ENCODE data around the gene TRMT44.

TRMT44 gene

GRCh38 chr4:8435656-8436121 is 4.9 kb upstream of the TRMT44 start:
- DNase-seq: peak; percentile 34

DNA sequence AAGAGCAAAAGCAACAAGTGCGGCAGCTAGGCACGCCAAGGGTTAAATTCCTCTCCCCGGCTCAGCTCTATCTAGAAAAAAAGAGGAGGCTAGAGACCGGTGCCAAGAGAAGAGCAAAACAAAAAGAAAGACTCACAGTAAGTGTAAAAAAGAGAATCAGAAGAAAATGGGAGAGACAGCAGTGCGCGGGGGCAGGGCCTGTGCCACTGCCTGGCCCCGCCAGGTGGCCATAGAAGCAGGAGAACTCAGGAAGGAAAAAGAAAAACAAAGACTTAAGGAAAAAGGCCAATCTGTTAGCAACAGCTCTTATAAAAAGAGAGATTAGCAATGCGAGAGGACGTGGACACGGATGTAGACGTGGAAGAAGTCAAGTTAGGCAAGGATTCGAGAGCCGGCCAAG is 3.3 kb upstream of the TRMT44 start:
- no peak for DNase-seq

DNA sequence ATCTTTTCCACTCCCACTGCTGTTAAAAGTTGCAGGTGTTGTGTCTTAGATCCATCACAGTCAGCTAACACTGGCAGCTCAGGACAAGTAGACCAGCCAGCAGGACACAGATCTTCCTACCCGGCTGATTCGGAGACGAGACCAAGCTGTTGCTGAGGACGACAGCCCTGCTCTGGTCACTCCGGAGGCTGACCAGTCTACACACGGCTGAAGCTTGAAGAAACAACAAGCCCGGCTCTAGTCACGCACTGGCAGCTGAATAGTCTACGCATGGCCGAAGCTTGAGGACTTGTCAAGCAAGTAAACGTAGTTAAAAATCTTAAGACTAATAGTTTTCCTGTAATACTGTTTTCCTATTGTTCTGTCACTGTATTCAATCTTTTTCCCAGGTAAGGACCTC is 1.8 kb upstream of the TRMT44 start:
- DNase-seq: no peak

GRCh38 chr4:8439168-8439567 is 1.4 kb upstream of the TRMT44 start:
- DNase-seq: no peak

GRCh38 chr4:8439914-8440491 is 574 bp upstream of the TRMT44 start:
- no peak for DNase-seq

DNA sequence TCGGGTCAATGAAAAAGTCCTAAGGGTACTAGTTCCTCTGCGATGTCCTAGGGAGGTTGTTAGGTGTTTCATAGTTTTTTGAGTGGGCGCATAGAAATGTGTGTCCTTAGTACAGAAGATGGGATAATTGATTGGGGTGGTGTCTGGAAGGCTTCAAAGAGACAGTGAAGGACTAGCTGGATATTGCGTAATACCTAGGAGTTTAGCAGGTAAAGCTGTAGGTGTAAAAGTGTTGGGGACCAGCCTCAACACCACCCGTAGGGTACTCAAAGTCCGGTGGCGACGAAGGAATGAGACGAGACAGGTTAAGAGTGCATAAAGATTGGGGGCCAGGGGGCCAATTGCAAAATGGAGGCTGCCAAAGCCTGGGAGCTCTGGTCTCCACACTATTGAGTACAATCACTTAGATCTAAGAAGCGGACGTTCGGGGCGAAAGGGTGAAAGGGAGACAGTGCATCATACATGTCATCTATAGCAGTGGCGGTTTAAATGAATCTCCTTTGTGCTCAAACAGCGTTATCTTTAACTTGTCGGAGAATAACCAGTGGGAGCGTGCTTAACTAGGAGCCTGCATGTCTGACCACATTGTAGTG is 1.0 kb downstream of the TRMT44 start:
- no peak for DNase-seq

- DNase-seq: no peak
Observed at GRCh38 chr4:8442596-8443358, 2.2 kb downstream of the TRMT44 start.

DNA sequence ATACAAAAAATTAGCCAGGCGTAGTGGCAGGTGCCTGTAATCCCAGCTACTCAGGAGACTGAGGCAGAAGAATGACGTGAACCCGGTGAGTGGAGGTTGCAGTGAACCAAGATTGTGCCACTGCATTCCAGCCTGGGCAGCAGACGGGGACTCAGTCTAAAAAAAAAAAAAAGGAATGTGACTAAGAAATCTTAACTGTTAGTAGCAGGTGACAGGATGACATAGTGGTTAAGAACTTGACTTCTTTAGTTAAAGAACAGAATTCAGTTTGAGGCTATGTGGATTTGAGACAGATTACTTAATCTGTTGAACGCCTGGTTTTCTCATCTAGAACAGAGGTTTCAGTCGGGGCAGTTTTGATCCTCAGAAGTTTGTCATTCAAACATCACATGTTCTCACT is 3.2 kb downstream of the TRMT44 start:
- DNase-seq: no peak

- no peak for DNase-seq
Observed at GRCh38 chr4:8446122-8446521, 5.5 kb downstream of the TRMT44 start.

- no peak for DNase-seq
Observed at GRCh38 chr4:8451440-8452182, 11.0 kb downstream of the TRMT44 start.

DNA sequence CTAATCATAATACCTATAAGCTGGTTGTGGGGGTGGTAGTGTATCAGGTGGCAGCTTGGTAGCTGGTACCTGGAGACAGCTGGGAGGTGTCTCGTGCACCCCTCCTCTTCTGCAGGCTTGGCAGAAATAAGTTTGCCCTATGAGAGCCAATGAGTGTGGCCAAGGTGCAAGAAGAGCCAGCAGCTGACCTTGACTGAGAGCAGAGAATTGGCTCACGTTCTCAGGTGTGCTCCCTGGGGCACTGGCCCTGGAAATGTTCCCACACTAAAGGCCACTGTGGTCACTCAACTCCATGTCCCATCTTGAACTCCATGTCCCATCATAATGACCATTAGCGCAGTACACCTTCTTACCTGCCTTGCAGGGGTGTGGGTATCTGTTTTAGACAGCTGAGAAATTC is 13.4 kb downstream of the TRMT44 start:
- DNase-seq: no peak

GRCh38 chr4:8457646-8458252 is 17.2 kb downstream of the TRMT44 start:
- no peak for DNase-seq

DNA sequence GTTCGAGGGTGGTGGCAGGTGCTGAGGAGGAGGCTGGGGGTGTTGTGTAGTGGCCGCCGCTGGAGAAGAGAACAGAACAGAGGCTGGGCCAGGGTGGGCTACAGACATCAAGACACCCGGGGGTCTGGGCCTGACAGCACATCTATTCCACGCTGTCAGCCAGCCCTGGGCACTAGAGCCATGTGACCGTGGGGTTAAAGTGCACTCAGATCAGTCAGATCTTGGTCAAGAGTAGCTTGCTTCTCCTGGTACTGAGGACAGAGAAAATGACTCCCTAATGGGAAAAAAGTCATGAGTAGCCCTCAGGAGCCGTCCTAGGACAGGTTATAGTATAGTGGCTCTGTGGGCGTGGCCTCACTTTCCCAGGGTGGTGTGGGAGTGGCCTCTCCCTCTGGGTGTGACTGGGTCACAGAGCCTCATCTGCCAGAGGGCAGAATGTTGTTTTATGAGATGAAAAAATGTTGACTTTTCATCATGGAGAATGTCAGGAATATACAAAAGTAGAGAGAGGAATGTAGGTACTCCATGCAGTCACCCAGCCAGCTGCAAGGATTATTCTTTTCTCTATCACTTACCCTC is 19.4 kb downstream of the TRMT44 start:
- no peak for DNase-seq

GRCh38 chr4:8461086-8461485 is 20.5 kb downstream of the TRMT44 start:
- DNase-seq: no peak

- DNase-seq: no peak
Observed at GRCh38 chr4:8461616-8462015, 21.0 kb downstream of the TRMT44 start.

GRCh38 chr4:8463811-8464210 is 23.2 kb downstream of the TRMT44 start:
- no peak for DNase-seq

DNA sequence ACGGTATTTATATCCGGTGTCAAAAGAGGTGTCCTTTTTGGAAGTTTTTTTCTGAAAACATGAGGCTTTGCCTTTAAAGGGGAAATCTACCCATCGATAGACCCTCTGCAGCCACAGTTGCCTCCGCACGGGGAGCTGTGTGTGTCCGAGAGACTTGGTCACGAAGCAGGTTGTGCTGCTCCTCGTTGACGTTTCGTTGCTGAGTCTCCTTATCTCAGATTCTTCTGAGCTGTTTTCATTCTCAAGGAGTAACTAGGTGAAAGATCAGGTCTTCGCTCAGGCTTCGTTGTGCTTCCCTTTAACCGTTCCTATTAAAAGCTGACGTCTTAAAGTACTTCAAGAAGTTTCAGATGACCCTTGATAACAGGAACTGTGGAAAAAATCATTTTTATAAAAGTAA is 23.8 kb downstream of the TRMT44 start:
- DNase-seq: no peak

GRCh38 chr4:8465615-8466611 is 25.3 kb downstream of the TRMT44 start:
- DNase-seq: no peak

DNA sequence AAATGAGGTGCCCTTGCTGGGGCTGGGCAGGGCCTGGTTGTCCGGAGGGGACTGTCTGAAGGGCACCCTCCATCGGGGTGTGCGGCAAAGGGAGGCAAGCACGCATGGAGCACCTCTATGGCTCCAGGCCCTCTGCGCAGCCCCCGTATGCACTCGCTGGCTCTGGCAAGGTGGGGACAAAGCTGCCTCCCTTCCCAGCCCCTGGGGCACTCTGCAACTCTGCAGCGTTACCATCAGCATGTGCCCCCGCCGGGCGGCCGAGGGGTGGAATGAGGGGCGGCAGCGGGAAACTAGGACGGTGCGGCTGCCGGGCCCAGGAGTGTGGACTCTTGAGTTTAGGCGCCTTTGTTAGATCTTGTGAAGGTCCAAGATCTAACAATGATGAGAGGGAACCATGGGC is 26.4 kb downstream of the TRMT44 start:
- DNase-seq: no peak

DNA sequence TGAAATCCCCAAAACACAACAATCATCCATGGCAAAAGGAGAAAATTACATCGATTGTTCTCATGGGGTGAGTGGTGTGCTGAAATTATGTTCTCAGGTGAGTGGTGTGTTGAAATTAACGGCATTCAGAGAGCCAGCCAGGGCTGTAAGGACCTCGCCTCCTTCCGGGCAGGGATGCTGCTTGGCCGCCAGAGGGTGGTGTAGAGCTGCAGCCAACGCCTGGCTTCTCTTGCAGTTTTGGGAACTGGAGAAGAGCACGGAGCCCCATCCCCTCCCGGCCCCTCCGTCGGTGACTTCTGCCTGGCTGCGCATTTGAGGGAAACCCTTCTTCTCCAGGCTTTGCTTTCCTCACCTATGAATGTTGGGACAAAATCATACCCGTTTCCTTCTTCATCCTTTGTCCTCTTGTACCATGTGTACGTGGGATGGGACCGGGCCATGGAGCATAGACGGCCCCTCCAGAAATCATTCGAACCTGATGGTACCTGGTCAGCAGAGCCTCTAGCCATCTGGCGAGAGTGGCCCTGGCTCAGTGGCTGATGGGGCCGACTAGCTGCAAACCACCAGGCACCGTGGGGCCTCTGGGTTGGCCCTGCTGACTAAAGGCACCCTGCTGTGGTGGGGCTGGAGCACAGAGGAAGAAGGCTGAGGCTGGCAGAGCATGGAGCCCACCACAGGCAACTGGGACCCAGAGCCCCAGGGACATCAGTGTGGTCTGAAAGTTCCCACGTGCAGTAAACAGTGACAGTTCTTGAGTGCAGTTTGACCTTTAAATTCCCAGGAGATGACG is 28.4 kb downstream of the TRMT44 start:
- DNase-seq: peak; percentile 55

DNA sequence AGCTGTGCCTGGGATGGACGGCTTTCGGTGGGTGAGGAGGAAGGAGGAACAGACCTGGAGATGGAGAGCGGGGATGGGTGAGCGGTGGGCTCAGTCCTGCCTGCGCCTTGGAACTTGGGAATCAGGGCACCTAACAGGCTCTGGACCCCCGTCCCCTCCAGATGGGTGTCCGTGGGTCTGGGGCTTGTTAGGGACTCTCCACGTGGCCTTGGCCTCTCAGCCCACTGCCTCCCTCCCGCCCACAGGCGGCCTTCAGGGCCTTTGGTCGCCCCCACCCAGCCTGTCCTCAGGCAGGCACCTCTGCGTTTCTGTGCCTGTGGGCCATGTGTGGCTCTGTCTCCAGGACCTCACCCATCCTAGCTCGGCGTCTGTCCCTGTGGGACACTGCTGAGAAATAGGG is 29.0 kb downstream of the TRMT44 start:
- no peak for DNase-seq
